ENCODE data around the gene MRRF. TPM values are rescaled to one million over a fixed set of nuclear protein-coding genes. Genes with fewer than 3 reads are reported as not detected.

The MRRF gene
- total RNA-seq, 1 experiment from 2014 or later = 90.6 TPM

DNA sequence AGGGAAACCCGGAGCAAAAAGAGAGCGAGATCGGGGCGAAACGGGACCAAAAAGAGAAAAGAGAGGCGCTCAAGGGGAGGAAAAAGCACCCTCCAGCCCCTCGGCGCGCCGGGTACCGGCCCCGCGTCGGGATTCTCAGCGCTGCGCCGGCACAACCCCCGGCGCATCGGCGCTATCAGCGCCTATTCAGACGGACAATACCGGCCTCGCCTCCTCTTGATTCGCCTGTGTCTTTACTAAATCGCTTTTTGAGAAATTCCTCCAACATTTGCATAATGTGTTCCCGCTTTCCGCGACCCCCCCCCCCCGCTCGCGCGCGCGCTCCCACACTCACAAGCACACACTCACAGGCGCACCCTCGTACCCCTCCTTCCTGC is 36.5 kb upstream of the MRRF start:
- no peak for DNase-seq (ENCODE audit: extremely low read depth, low read depth)

DNA sequence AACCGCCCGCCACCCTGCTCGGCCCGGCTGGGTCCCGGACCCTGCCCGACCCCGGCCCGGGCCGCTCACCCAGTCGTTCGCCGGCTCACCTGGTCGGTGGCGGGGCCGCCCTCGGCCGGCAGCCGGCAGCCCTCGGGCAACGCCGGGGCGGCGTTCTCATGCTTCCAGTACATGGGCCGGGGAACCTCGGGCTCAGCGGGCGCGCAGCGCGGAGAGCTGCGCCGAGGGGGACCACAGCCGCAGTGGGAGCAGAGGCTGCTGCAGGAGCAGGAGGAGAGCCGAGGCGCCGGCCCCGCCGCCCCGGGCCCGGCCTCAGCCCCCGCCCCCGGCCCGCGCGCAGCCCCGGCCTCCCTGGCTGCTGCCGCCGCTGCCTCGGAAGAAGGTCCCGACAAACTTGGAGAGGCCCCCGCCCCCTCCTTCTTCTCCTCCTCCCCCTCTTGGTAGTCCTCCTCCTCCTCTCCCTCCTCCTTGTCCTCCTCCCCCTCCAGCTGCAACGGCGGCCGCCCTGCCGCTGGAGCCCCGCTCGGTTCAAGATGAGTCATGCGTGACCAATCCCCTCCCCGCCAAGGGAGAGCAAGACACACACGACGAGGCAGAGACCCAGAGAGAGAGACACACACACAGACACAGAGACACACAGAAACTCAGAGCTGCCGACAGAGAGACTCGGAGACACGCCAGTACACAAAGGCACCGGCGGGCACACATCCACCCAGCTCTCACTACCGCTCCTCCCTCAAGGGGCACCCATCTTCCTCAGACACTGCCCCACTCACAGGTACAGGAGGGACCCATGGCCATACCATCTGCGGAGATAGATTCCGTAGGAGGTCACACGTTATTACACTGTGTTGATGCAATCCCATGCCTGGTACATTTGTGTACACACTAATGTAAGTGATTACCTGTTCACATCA is 35.9 kb upstream of the MRRF start, which contains the start of gene LHX6:
LHX6 (minus strand) TSS at position 390 of the 917 bp plus-strand sequence; CDS start at position 173, 217 bp downstream.
- no peak for DNase-seq (ENCODE audit: extremely low read depth, low read depth)

DNA sequence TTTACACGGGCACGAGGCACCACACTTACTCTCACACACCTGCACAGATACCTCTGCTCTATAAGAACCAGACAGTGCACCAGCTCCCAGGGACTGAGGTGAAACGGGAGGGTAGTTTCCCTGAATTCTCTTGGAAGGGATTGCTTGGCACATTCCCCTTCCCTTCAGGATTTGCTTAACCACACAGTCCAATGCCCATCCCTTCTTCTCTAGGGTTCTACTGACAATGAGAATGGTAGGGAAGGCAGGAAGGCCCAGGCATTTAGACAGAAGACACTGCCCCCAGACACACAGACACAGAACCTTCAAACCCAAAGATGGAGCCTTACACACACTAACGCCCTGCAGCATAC is 35.2 kb upstream of the MRRF start:
- DNase-seq (ENCODE audit: extremely low read depth, low read depth) = no peak

DNA sequence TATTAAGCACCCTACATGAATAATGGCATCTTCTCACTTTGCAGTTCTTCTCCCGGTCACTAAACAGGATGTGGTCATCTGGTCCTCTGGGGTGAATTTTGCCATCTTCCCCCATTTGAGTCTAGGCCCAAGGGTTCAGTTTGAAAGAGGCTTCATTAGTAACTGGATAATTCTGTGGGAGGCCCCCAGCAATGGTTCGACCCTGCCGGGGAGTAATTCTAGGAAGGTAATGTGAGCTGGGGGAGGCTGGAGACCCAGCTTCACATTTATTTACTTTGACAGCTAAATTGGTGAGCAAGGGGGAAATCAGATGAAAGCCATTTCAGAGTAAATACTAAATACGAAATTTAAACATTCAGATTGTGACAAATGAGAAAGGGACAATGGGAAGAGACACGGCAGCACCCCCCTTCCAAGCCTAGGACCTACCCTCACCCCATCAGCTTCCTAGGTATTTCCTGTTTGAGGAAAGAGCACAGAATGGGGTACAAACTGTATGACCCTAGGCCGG is 31.8 kb upstream of the MRRF start:
- no peak for DNase-seq (ENCODE audit: extremely low read depth, low read depth)

DNA sequence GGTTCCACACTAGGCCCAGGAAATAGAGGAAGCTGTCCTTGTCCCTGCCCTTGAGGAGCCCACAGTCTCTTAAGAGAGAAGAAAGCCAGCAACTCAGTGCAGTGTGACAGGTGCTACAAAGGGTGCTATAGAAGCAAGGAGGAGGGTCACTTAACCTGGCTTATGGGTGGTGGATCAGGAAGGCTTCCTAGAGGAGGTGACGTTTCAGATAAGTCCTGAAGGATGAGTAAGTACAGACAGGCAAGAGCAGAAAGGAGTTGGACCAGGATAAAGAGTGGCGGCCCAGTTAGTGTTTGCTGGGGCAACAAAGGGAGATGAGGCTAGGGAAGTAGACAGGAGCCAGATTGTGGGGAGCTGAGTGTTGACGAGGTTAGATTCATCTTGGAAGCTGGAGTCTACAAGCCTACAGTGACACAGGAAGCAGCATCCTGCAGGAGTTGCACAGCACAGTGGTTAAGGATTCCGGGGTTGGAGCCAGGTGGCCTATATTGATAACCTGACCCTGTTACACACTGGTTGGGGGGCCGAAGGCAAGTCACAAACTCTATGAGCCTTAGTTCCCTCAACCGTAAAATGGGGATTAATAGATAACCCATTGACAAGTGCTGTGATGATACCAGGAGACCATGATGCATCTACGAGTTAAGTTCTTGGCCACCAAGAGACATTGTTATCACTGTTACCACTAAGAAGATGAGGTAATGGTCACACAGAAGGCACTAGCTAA is 30.5 kb upstream of the MRRF start:
- no peak for DNase-seq (ENCODE audit: extremely low read depth, low read depth)

DNA sequence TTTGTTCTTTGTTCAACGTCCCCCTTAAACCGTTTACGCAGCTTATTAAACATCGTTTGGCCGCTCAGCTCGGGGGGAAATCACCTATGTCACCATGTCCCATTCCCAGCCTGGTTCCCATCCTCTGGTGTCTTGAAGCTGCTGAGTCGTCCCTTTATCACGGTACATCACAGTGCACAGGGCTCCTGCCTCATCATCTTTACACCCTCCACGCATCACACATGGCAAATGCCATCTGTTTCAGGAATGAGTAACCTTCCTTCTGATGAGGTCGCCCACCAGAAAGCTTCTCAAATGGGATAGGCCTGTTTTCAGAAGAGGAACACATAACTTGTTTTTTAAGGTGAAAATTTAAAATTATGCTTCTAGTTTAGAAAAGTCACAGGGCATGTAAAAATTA is 28.0 kb upstream of the MRRF start:
- no peak for DNase-seq (ENCODE audit: extremely low read depth, low read depth)

DNA sequence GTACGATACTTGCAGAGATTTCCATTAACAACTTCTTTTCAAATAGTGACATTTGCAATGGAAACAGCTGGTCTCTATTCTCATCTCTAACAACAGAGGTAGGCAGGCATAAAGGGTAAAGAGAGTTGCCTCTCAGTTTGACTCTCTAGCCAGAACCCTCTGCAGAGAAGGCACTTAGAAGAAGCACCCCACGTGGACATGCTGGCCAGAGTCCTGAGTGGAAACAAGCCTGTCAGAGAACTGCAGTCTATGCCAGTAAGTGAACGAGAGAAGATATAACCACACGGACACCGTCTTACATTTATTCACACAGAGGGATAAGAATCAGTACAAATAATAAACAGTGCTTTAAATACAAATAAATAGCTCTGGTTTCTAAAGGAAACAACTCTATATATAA is 25.0 kb upstream of the MRRF start:
- DNase-seq (ENCODE audit: extremely low read depth, low read depth) = no peak

DNA sequence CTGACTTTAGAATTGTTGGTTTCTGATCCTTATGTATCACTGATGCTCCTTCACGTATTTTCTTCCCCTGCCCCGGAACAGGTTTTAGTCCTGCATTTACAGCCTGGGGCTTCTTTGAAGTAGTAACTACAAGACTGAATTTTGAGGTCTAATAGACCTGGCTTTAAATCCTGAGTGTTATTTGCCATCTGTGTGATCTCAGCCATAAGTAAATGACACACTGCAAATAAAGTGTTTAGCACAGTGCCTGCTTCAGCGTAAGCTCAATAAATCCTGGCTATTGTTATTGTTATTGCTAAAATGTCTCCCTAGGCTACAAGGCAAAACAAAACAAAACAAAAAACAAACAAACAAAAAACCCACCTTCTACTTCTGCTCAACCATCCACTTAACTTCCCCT is 20.3 kb upstream of the MRRF start:
- DNase-seq (ENCODE audit: extremely low read depth, low read depth) = no peak

DNA sequence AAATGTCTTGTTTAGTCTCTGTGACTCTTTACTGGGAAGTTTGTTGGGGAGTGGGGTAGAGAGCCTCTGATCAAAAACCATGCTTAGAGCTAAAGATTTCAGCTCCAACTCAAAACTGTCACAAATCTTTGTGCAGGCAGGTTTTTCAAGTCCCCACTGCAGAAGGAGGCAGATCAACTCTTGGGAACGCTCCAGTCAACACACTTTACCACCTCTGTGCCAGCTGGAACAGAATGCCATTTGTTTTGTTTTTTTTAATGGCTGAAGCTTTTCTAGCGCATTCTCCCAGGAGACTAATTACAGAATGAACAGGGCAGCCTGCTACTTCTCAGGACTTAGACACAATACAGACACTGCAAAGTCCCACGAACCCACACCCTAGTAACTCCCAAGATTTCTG is 18.0 kb upstream of the MRRF start:
- DNase-seq (ENCODE audit: extremely low read depth, low read depth) = no peak

DNA sequence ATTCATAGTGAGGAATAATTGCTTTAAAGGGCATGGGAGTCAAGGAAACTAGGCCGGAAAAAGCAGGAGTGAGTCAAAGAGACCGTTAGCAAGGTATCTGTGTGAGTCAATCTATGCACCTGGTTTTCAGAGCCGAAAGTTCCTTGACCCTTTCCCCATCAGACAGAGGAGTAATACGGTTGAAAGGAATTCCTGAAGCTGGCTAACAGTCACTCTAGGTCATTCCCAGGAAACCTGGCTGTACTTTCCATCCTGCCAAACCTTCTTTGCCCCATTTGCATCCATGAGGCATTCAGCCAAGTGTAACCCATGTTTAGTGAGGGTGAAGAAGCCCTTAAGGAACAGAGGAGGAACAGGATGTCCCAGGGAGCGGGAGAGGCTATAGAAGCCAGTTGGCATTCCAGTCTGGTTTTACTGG is 16.2 kb upstream of the MRRF start:
- DNase-seq (ENCODE audit: extremely low read depth, low read depth) = no peak

DNA sequence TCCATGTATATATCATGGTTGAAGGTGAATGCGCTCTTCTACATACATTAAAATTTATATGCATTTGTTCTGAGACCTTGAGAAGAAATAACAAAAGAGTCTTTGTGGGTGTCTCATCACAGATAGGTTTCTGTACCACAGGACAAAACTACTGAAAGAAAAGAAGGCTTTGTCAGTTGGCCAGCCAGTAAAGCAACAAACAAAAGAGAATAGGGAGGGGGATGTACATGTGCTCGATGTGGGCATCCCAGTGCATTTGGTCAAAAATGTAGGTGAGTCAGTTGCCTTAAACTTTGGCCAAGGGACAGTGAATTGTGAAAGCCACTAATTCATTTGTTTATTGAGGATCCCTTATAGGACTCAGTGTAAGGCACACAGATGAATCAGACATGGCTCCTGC is 13.3 kb upstream of the MRRF start:
- no peak for DNase-seq (ENCODE audit: extremely low read depth, low read depth)

DNA sequence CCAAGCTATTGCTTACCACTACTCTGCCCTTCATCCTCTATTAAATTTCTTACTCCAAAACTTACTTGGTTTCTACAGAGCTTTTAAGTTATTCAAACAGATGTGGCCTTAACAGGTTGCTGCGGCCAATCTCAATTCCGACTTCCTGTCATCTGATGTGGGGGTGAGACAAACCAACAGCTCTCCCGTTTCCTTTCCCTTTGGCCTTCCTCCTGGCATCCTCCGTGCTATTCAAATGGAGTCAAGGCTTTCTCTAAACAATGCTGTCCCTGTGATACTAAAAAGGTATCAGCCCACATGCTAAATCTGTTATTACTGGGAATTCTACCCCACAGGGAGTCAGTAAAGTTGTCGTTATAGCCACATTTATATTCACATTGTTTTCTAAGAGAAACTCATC is 11.9 kb upstream of the MRRF start:
- DNase-seq (ENCODE audit: extremely low read depth, low read depth) = no peak

DNA sequence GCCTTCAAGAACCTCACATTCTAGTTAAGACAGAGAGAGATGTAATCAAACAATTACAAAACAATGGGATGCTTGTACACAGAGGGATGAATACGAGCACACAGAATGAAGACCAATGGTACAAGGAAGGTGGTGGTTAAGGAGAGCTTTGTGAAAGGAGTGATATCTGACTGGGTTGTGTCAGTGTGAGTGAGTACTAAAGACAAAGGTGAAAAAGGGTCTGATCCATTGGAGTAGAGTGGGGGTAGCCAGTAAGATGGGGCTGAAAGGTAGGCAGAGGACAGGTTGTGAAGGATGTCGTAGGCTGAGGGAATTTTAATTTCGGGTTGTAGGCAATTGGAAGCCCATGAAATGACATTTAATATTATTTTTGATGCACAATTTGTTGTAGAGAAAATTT is 9.9 kb upstream of the MRRF start:
- DNase-seq (ENCODE audit: extremely low read depth, low read depth) = no peak

DNA sequence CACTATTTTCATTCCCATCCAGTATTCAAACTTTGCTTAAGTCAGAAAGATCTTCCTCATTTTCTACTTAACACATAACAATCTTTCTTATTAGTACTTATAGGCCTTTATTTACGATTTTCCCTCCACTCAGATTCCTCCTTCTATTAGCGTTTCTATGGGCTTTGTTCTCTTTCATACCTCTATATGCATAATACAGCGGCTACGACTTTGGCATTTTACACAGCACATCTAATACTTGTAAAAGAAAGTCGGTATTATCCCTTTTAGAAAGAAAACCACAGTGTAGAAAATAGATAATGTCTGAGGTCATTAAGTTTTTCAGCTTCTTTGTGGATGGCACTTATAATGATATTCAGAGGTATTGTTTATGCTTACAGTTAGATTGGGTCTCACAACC is 8.5 kb upstream of the MRRF start:
- no peak for DNase-seq (ENCODE audit: extremely low read depth, low read depth)

DNA sequence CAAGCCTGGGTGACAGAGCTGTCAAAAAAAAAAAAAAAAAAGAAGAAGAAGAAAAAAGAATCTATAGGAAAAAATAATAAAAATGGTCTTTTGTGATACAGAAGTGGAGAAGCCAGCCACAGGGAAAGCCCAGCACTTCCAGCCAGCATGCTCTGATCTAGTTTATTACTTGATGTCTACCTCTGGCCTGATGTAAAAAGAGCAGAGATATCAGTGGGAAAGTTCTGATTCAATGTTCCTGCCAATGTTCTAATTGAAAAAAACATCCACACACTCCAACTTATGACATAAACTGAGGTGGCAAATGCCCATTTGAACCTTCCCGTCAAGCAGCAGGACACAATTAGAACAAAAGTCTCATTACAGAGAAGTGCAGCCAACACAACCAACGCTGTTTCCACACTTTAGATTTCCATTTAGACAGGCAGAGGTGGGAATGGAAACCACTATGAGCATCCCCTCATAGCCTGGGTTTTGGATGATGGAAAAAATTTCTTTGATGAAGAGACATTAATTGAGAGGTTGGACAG is 5.7 kb upstream of the MRRF start:
- DNase-seq (ENCODE audit: extremely low read depth, low read depth) = no peak

DNA sequence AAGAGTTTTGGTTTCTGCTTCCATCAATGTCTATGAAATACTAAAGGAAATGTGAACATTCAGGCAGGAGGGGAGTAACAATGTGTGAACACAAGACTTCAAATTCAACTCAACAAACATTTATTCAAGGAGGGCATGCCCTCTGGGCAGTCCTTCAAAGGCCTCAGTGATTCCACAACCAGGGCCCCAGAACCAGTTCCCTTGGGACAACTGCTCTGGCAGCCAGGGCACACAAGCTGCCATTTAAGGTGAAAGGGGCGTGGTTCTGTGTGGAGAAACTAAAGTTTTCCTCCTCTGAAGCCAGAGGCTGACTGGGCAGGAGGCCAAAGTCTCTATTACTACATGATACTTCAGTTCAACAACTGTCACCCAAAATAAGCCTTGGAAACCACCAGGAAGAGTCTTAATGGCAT is 3.2 kb upstream of the MRRF start:
- peak; percentile 15 for DNase-seq (ENCODE audit: extremely low read depth, low read depth)

DNA sequence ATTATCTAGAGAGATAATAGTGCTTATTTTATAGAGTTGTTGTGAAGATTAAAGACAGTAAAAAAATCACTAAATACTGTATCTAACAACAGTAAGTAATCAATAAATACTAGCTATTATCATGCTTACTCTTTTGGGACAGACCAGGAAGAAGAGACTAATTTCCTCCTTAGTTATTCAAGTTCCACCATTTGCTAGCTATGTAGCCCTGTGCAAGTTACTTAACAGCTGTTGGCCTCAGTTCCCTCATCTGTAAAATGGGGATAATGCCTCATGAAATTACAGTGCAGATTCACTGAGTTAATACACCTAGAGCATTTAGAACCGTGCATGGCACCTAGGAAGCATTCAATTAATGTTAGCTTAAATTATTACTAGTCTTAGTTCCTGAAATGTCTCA is 2.6 kb upstream of the MRRF start:
- DNase-seq (ENCODE audit: extremely low read depth, low read depth) = no peak

DNA sequence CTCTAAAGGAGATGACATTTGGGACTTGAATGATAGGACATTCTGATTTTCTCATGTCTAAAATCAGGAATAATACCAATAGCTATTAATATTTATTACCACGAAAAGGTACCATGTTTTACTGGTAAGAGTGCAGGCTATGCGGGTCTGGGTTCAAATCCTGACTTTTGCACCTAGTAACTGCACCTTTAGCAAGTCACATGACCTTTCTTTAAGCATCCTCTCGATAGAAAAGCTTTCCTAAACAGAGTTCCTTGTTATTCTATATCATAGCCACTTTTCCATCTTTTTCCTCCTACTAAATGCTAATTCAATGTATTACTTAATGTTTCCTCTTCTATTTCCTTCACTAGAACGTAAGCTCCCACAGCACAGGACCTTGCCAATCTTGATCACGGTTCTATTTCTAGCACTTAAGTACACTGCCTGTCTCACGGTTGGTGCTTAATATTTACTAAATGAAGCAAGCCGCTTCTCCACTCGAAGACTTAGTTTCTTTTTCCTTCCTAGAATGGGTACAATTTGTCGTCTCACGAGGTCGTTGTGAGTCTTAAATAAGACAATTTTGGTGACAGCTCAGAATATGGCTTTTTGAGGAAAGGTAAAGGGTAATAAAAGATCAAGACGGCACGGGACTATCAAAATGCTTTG is 858 bp upstream of the MRRF start:
- DNase-seq (ENCODE audit: extremely low read depth, low read depth) = no peak

DNA sequence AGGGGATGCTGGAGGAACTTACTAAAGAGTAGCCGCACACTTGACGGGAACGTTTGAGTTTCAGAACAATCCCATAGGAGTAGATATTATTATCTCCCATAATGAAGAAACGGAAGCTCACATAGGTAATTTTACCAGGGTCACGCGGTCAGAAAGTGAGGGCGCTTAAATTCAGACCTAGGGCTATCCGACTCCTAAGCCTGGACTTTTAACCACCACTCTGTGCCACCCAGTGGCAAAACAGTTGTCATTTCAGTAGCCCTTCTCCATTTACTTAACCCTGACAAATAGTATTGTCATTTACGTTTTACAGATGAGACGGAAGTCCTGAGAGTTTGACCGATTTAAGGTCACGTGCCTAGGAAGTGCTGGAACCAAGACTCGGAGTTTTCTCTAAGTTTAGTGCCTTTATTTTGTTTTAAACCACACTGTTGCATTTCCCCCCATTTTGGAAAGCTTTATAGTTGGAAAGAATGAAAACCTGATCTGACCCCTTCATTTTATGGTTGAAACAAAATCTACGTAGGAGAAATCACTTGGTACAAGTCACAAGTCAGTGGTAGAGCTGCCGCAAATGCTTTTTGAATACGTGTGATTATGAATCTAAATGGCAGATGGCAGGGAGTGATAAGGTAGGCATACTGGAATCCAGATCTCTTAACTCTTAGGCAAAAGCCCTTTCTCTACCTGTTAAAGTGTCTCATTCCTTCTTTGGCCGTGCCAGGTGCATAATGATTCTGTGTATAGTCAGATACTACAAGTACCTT is 650 bp downstream of the MRRF start:
- no peak for DNase-seq (ENCODE audit: extremely low read depth, low read depth)

DNA sequence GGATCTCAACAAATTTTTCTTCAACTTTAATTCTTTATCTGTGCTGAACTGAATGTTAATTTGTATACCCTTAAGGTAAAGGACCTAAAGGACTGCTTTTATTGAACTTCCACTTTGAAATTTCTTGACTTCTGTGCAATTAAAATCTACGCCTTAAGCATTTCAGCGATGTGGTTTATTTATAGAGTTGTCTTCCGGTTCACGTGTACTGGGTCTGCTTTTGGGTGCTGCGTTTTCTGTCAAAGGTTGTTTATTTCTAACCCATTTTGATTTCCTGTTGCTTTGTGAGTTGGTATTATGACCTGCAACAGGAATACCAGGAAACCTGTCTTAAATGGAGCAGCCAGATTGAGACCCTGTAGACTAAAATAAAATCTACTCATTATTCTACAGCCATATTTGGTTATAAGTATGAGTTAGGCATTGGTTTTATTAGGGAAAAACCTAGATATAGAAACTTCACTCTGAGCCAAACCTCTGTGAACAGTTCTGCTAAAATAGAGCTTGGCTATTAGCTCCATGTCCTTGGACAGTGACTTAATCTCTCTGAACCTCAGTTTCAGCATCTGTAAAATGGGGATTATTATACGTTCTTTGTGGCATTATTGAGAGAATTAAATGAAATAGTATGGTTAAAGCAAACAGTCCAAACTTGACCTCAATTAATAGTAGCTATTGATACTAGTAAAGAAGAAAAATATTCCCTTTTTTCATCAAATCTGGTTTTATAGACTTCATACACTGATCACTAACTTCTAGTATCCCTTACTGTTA is 3.5 kb downstream of the MRRF start:
- DNase-seq (ENCODE audit: extremely low read depth, low read depth) = no peak
